Hepatocyte (in vitro differentiated cells): ENCODE measurements around the gene PSMC5.

Experiments used
- CTCF ChIP-seq: fragments of 200-600 bp; sonication (generic); IDR thresholded peaks from 2 replicates; pipeline ENCODE4 v1.5.1; 2016; ENCODE audit warnings: antibody characterized with exemption, mild to moderate bottlenecking; ENCODE audit not compliant: poor library complexity
- EZH2 ChIP-seq: fragments of 200-600 bp; sonication (generic); IDR thresholded peaks from 2 replicates; pipeline ENCODE4 v1.6.1; 2016; ENCODE audit warnings: antibody characterized with exemption, mild to moderate bottlenecking, borderline replicate concordance
- EZH2phosphoT487 ChIP-seq: fragments of 200-600 bp; sonication (generic); IDR thresholded peaks from one replicate; pipeline ENCODE4 v1.6.1; 2018; ENCODE audit warnings: antibody characterized with exemption, mild to moderate bottlenecking, low read depth, moderate library complexity; ENCODE audit not compliant: unreplicated experiment, severe bottlenecking

- TF ChIP-seq EZH2phosphoT487: no peak
- TF ChIP-seq CTCF: no peak
- no peak for TF ChIP-seq EZH2
Observed at GRCh38 chr17:63817736-63818385, 9.4 kb upstream of the PSMC5 start.
